AG09309 (cell line): ENCODE results near the gene CSNK1G2.

Experiments used
- DNase-seq: peaks from one replicate; pipeline ENCODE4 v3.0.0-alpha.2; 2010; ENCODE audit warnings: low read depth
- H3K4me3 ChIP-seq: 2 replicates; pipeline ENCODE4 v1.5.1; 2011; ENCODE audit warnings: mild to moderate bottlenecking, low read depth, low read length, moderate library complexity; ENCODE audit not compliant: control insufficient read depth
- TF ChIP-seq, protein P1 (sequence below): IDR thresholded peaks from 2 replicates; pipeline ENCODE4 v1.5.1; 2011; ENCODE audit warnings: mild to moderate bottlenecking, low read depth, low read length, inconsistent platforms; ENCODE audit not compliant: insufficient read depth, control insufficient read depth; ENCODE audit errors: missing control alignments

Gene CSNK1G2

GRCh38 chr19:2027361-2027760, 86.4 kb downstream of the CSNK1G2 start:
- TF ChIP-seq, protein P1, sequence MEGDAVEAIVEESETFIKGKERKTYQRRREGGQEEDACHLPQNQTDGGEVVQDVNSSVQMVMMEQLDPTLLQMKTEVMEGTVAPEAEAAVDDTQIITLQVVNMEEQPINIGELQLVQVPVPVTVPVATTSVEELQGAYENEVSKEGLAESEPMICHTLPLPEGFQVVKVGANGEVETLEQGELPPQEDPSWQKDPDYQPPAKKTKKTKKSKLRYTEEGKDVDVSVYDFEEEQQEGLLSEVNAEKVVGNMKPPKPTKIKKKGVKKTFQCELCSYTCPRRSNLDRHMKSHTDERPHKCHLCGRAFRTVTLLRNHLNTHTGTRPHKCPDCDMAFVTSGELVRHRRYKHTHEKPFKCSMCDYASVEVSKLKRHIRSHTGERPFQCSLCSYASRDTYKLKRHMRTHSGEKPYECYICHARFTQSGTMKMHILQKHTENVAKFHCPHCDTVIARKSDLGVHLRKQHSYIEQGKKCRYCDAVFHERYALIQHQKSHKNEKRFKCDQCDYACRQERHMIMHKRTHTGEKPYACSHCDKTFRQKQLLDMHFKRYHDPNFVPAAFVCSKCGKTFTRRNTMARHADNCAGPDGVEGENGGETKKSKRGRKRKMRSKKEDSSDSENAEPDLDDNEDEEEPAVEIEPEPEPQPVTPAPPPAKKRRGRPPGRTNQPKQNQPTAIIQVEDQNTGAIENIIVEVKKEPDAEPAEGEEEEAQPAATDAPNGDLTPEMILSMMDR, result no peak
- no peak overlapping the region for H3K4me3 ChIP-seq
- peak; percentile 80 for DNase-seq
